Transverse colon (tissue), 4 donors: ENCODE results near the gene HECW1. TPM values are rescaled to one million over a fixed set of nuclear protein-coding genes. Genes with fewer than 3 reads are reported as not detected.

ENCODE experiments used
- DNase-seq: peaks from one replicate; pipeline ENCODE4 v3.0.0-alpha.2; 2019
- H3K27ac ChIP-seq, 4 donors: fragments of 200-600 bp; sonication (generic); 2 replicates each; pipeline ENCODE4 v1.5.1; 2016 to 2018; ENCODE audit warnings: inconsistent platforms in 4 of 4
- H3K27me3 ChIP-seq: fragments of 200-600 bp; sonication (generic); 2 replicates; pipeline ENCODE4 v1.5.1; 2017; ENCODE audit warnings: inconsistent platforms
- H3K36me3 ChIP-seq, 4 donors: fragments of 200-600 bp; sonication (generic); 2 replicates each; pipeline ENCODE4 v1.5.1; 2017 to 2019; ENCODE audit warnings: inconsistent platforms in 4 of 4
- H3K4me1 ChIP-seq, 4 donors: fragments of 200-600 bp; sonication (generic); 2 replicates each; pipeline ENCODE4 v1.5.1; 2017 to 2020; ENCODE audit warnings: inconsistent platforms in 4 of 4
- H3K4me3 ChIP-seq, 4 donors: fragments of 200-600 bp; sonication (generic); 1 replicate in 1 of 4; 2 replicates in 3 of 4; pipeline versions ENCODE4 v1.5.1 to v1.6.1; 2017 to 2019; ENCODE audit warnings: inconsistent platforms in 4 of 4
- H3K9me3 ChIP-seq, 2 donors: fragments of 200-600 bp; sonication (generic); 2 replicates each; pipeline ENCODE4 v1.5.1; 2017 to 2019; ENCODE audit warnings: inconsistent platforms in 2 of 2
- CTCF ChIP-seq, 5 experiments: fragments of 200-600 bp in 3 of 5; fragments of 450-650 bp in 2 of 5; sonication (generic) in 3 of 5; IDR thresholded peaks; 1 replicate in 2 of 5; 2 replicates in 3 of 5; pipeline ENCODE4 v1.5.1; 2016 to 2017; ENCODE audit warnings: antibody characterized with exemption in 5 of 5, inconsistent platforms in 3 of 5, mild to moderate bottlenecking in 2 of 5, moderate library complexity in 1 of 5
- EP300 ChIP-seq: sonication (generic); formaldehyde crosslinking; IDR thresholded peaks from one replicate; pipeline ENCODE4 v1.6.1; 2017; ENCODE audit warnings: antibody characterized with exemption, low read depth
- POLR2A ChIP-seq: fragments of 450-650 bp; IDR thresholded peaks from one replicate; pipeline ENCODE4 v1.6.1; 2016; ENCODE audit warnings: antibody characterized with exemption, mild to moderate bottlenecking, moderate library complexity
- POLR2AphosphoS5 ChIP-seq, 3 donors: sonication (generic); formaldehyde crosslinking; IDR thresholded peaks; one replicate each; pipeline ENCODE4 v1.6.1; 2016; ENCODE audit warnings: antibody characterized with exemption in 3 of 3
- WGBS, 2 donors: methylation state at CpG; one replicate each; pipeline ENCODE4 v1.1.5; 2018; ENCODE audit warnings: low coverage in 1 of 2; 5-methylcytosine and 5-hydroxymethylcytosine counted together
- in situ Hi-C, 4 donors: fragments of 200-750 bp; cut with MboI; loops; one replicate each; pipeline versions ENCODE4 v1.15.0 to v1.15.1; 2017; ENCODE audit warnings: low sequenced_read_pairs in 3 of 4, low pct_ligation_motif_present in 1 of 4, low pct_unique_long_range_greater_than_20kb in 1 of 4
- intact Hi-C: fragments of 100-400 bp; cut with DNase I; formaldehyde crosslinking; loops from one replicate; pipeline ENCODE4 v1.15.1; 2023; ENCODE audit warnings: low total_unique reads
- total RNA-seq, 4 donors: library from RNA; depleted of rRNA; stranded (reverse); fragments of >200 nt; gene quantifications; one replicate each; pipeline ENCODE4 v1.1.0, GENCODE V29; 2016

The HECW1 gene
- total RNA-seq, 4 donors from 2014 or later, result 1.1 to 1.4 TPM; not detected in 2

GRCh38 chr7:43577485-43577951 lies 465.1 kb downstream of the HECW1 start:
- in situ Hi-C loops (loop anchor here in 2 of 4 donors (25.0 kb wide), 1 partner anchor 260 kb away; no protein-coding TSS in a partner anchor), intact Hi-C loops (no loop called here)
- Histone ChIP-seq H3K4me1 (peaks cover 0 to 3% (median 2%) of the 10 kb centered on the region in 4 donors), H3K9me3 (no peaks in the 10 kb centered on the region), H3K4me3 (no peak overlapping the region), H3K27ac (no peak overlapping the region), H3K27me3 (peaks cover 10% of the 10 kb centered on the region), H3K36me3 (no peaks in the 10 kb centered on the region)
- TF ChIP-seq EP300 (no peak), POLR2AphosphoS5 (IDR thresholded peaks at IDR 0.05) (no peak), POLR2A (no peak), CTCF (IDR thresholded peaks at IDR 0.05) (no peak)
- DNase-seq, result no peak
- 51 to 72% methylated on average over 4 to 6 of the region's 6 CpGs for WGBS, 2 donors

- TF ChIP-seq CTCF (IDR thresholded peaks at IDR 0.05), result peak; percentile 99 to 100 (median 100)
- no peak for TF ChIP-seq EP300
- peak; percentile 90 to 96 (median 94) for TF ChIP-seq POLR2AphosphoS5 (IDR thresholded peaks at IDR 0.05)
- peak; percentile 85 for TF ChIP-seq POLR2A
- Histone ChIP-seq H3K4me3 (peak within 1 kb of the TSS; percentile 61 to 99 (median 74)), H3K9me3 (no peaks in the 10 kb centered on the region), H3K4me1 (peaks cover 9 to 39% (median 29%) of the 10 kb centered on the region in 4 donors), H3K36me3 (no peaks in the 10 kb centered on the region), H3K27me3 (peaks cover 10% of the 10 kb centered on the region), H3K27ac (peak within 1 kb of the TSS; percentile 91 to 99 (median 94))
- DNase-seq, result peak; percentile 95
- intact Hi-C loops, result loop anchor here (2.0 to 5.0 kb wide), 3 partner anchors 118 to 256 kb away; no protein-coding TSS in a partner anchor
- in situ Hi-C loops, result loop anchor here (5.0 to 25.0 kb wide), 5 partner anchors 112 to 255 kb away; no protein-coding TSS in a partner anchor
- 0 to 1% methylated on average over 4 to 21 of the region's 83 CpGs for WGBS, 2 donors
Observed at GRCh38 chr7:43582503-43583423, 470.3 kb downstream of the HECW1 start, which contains the start of gene STK17A. STK17A (plus strand) TSS chr7:43583108; CDS start chr7:43583244, 136 bp downstream.

- Histone ChIP-seq H3K36me3 (no peaks in the 10 kb centered on the region), H3K9me3 (no peaks in the 10 kb centered on the region), H3K4me3 (peak overlapping the region; percentile 61 to 99 (median 74)), H3K27me3 (peaks cover 10% of the 10 kb centered on the region), H3K4me1 (peaks cover 9 to 46% (median 37%) of the 10 kb centered on the region in 4 donors), H3K27ac (peak overlapping the region; percentile 91 to 99 (median 94))
- TF ChIP-seq POLR2A (no peak), POLR2AphosphoS5 (IDR thresholded peaks at IDR 0.05) (peak in 2 of 3 donors; percentile 6 to 8), CTCF (IDR thresholded peaks at IDR 0.05) (peak in 1 of 5 experiments; percentile 18), EP300 (no peak)
- in situ Hi-C loops, result loop anchor here (5.0 to 25.0 kb wide), 5 partner anchors 111 to 254 kb away; no protein-coding TSS in a partner anchor
- 0 to 1% methylated on average over 14 to 50 of the region's 66 CpGs for WGBS, 2 donors
- peak; percentile 74 for DNase-seq
- intact Hi-C loops, result loop anchor here (2.0 to 5.0 kb wide), 3 partner anchors 117 to 255 kb away; no protein-coding TSS in a partner anchor
Observed at GRCh38 chr7:43583424-43584194, 471.2 kb downstream of the HECW1 start.
